ENCODE data around the gene CXCL11.
"Not testable (repeated sequence)": the region's sequence is repeated elsewhere in the genome, so short reads cannot be mapped to it uniquely, and the experiment has no call there.

Gene CXCL11

GRCh38 chr4:76053730-76054129 lies 17.9 kb upstream of the CXCL11 start:
- no peak overlapping the region for H3K4me3 ChIP-seq (IDR thresholded peaks at IDR 0.05; ENCODE audit: insufficient read depth, low read depth, low read length)
- TF ChIP-seq CTCF (conservative IDR thresholded peaks at IDR 0.05; ENCODE audit: low read depth, low read length) = no peak
- no peak overlapping the region for H3K9ac ChIP-seq
- H3K36me3 ChIP-seq (ENCODE audit: insufficient read depth) = no peaks in the 10 kb centered on the region
- H4K20me1 ChIP-seq (ENCODE audit: insufficient read depth) = no peaks in the 10 kb centered on the region
- H3K4me1 ChIP-seq (ENCODE audit: low read depth, poor library complexity, severe bottlenecking) = peaks cover 15% of the 10 kb centered on the region
- no peak overlapping the region for H3K27ac ChIP-seq
- no peak overlapping the region for H3K4me2 ChIP-seq
- no peaks in the 10 kb centered on the region for H3K27me3 ChIP-seq (ENCODE audit: insufficient read depth, low read depth)
- H3K79me2 ChIP-seq (ENCODE audit: insufficient read depth, low read depth) = no peaks in the 10 kb centered on the region
- no peak overlapping the region for H2AFZ ChIP-seq (ENCODE audit: low read depth)

- H3K36me3 ChIP-seq (ENCODE audit: insufficient read depth); H3K27ac ChIP-seq: not testable (repeated sequence)
These were observed 14.7 kb upstream of the CXCL11 start for GRCh38 chr4:76050560-76051050.

GRCh38 chr4:76049860-76050416 lies 14.1 kb upstream of the CXCL11 start:
- not testable (repeated sequence) for H3K36me3 ChIP-seq (ENCODE audit: insufficient read depth); H2AFZ ChIP-seq (ENCODE audit: low read depth); H3K9ac ChIP-seq; H3K27ac ChIP-seq; H3K79me2 ChIP-seq (ENCODE audit: insufficient read depth, low read depth); H3K4me3 ChIP-seq (IDR thresholded peaks at IDR 0.05; ENCODE audit: insufficient read depth, low read depth, low read length); H3K27me3 ChIP-seq (ENCODE audit: insufficient read depth, low read depth); H4K20me1 ChIP-seq (ENCODE audit: insufficient read depth); H3K4me2 ChIP-seq
- H3K4me1 ChIP-seq (ENCODE audit: low read depth, poor library complexity, severe bottlenecking) = peaks cover 10% of the 10 kb centered on the region

More at GRCh38 chr4:76050560-76051050, 14.7 kb upstream of the CXCL11 start:
- not testable (repeated sequence) for H3K27me3 ChIP-seq (ENCODE audit: insufficient read depth, low read depth); H3K4me3 ChIP-seq (IDR thresholded peaks at IDR 0.05; ENCODE audit: insufficient read depth, low read depth, low read length); H3K4me2 ChIP-seq; H3K79me2 ChIP-seq (ENCODE audit: insufficient read depth, low read depth); H3K9ac ChIP-seq; H4K20me1 ChIP-seq (ENCODE audit: insufficient read depth); H2AFZ ChIP-seq (ENCODE audit: low read depth)
- H3K4me1 ChIP-seq (ENCODE audit: low read depth, poor library complexity, severe bottlenecking) = peaks cover 15% of the 10 kb centered on the region

- H3K4me1 ChIP-seq (ENCODE audit: low read depth, poor library complexity, severe bottlenecking); H3K79me2 ChIP-seq (ENCODE audit: insufficient read depth, low read depth); H3K36me3 ChIP-seq (ENCODE audit: insufficient read depth); H3K9ac ChIP-seq; H3K4me3 ChIP-seq (IDR thresholded peaks at IDR 0.05; ENCODE audit: insufficient read depth, low read depth, low read length); H3K27ac ChIP-seq; H2AFZ ChIP-seq (ENCODE audit: low read depth); H3K4me2 ChIP-seq; H4K20me1 ChIP-seq (ENCODE audit: insufficient read depth); H3K27me3 ChIP-seq (ENCODE audit: insufficient read depth, low read depth): not testable (repeated sequence)
These were observed 8.8 kb upstream of the CXCL11 start for GRCh38 chr4:76044686-76045085.

- H3K4me2 ChIP-seq; H3K27ac ChIP-seq; H2AFZ ChIP-seq (ENCODE audit: low read depth); H3K4me3 ChIP-seq (IDR thresholded peaks at IDR 0.05; ENCODE audit: insufficient read depth, low read depth, low read length); H3K79me2 ChIP-seq (ENCODE audit: insufficient read depth, low read depth); H3K36me3 ChIP-seq (ENCODE audit: insufficient read depth); H3K4me1 ChIP-seq (ENCODE audit: low read depth, poor library complexity, severe bottlenecking); H3K27me3 ChIP-seq (ENCODE audit: insufficient read depth, low read depth); H4K20me1 ChIP-seq (ENCODE audit: insufficient read depth); H3K9ac ChIP-seq: not testable (repeated sequence)
These were observed 7.4 kb upstream of the CXCL11 start for GRCh38 chr4:76043306-76043705.

- not testable (repeated sequence) for H3K36me3 ChIP-seq (ENCODE audit: insufficient read depth); H3K4me1 ChIP-seq (ENCODE audit: low read depth, poor library complexity, severe bottlenecking); H3K79me2 ChIP-seq (ENCODE audit: insufficient read depth, low read depth); H3K27me3 ChIP-seq (ENCODE audit: insufficient read depth, low read depth); H3K27ac ChIP-seq; H3K4me2 ChIP-seq; H3K4me3 ChIP-seq (IDR thresholded peaks at IDR 0.05; ENCODE audit: insufficient read depth, low read depth, low read length); H3K9ac ChIP-seq; H2AFZ ChIP-seq (ENCODE audit: low read depth); H4K20me1 ChIP-seq (ENCODE audit: insufficient read depth)
These were observed 6.5 kb upstream of the CXCL11 start for GRCh38 chr4:76042241-76042998.
